ENCODE data around the gene PLEKHG4B. TPM values are rescaled to one million over a fixed set of nuclear protein-coding genes. Genes with fewer than 3 reads are reported as not detected.
A peak's percentile ranks its signal among the peaks of the same experiment; 100 is the strongest.
"Not testable (repeated sequence)": the region's sequence is repeated elsewhere in the genome, so short reads cannot be mapped to it uniquely, and the experiment has no call there.

The PLEKHG4B gene
- total RNA-seq, 1 experiment from 2014 or later, result 51.4 TPM

- no peak for TF ChIP-seq STAT6 (CRISPR knock-in tag; conservative IDR thresholded peaks at IDR 0.05; ENCODE audit: low read depth)
These were observed 72.3 kb downstream of the PLEKHG4B start (continued) for GRCh38 chr5:164244-164643.

DNA sequence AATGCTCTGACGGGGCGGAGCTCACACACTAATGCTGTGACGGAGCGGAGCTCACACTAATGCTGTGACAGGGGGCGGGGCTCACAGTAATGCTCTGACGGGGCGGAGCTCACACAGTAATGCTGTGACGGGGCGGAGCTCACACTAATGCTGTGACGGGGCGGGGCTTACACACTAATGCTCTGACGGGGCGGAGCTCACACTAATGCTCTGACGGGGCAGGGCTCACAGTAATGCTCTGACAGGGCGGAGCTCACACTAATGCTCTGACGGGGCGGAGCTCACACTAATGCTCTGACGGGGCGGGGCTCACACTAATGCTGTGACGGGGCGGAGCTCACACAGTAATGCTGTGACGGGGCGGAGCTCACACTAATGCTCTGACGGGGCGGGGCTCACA lies 72.8 kb downstream of the PLEKHG4B start:
- H3K4me3 Mint-ChIP-seq; H3K27ac Mint-ChIP-seq; H3K4me1 Mint-ChIP-seq; POLR2A ChIA-PET; H3K27me3 Mint-ChIP-seq (ENCODE audit: low read depth); ATAC-seq; CTCF ChIA-PET: not testable (repeated sequence)
- H3K9me3 Mint-ChIP-seq, result peaks cover 12% of the 10 kb centered on the region
- DNase-seq (ENCODE audit: low spot score), result peak; percentile 3
- H3K36me3 Mint-ChIP-seq, result peaks cover 34% of the 10 kb centered on the region

- peak; percentile 35 for DNase-seq (ENCODE audit: low spot score)
- no peak for ATAC-seq
- POLR2A ChIA-PET, result no interaction called here
- Mint-ChIP-seq H3K4me3 (no peak overlapping the region), H3K27ac (peak overlapping the region; percentile 53; the same call in 1 of the 2 replicates), H3K4me1 (no peaks in the 10 kb centered on the region), H3K36me3 (peaks cover 23% of the 10 kb centered on the region), H3K27me3 (ENCODE audit: low read depth) (no peaks in the 10 kb centered on the region), H3K9me3 (peaks cover 12% of the 10 kb centered on the region)
- CTCF ChIA-PET, result no interaction called here
- TF ChIP-seq KAT7 (CRISPR knock-in tag; IDR thresholded peaks at IDR 0.05; ENCODE audit: borderline replicate concordance) (no peak), CTCF (IDR thresholded peaks at IDR 0.05) (no peak), CBFB (CRISPR knock-in tag; IDR thresholded peaks at IDR 0.05; ENCODE audit: low read depth) (no peak)
These were observed 74.7 kb downstream of the PLEKHG4B start for GRCh38 chr5:166441-167372.

DNA sequence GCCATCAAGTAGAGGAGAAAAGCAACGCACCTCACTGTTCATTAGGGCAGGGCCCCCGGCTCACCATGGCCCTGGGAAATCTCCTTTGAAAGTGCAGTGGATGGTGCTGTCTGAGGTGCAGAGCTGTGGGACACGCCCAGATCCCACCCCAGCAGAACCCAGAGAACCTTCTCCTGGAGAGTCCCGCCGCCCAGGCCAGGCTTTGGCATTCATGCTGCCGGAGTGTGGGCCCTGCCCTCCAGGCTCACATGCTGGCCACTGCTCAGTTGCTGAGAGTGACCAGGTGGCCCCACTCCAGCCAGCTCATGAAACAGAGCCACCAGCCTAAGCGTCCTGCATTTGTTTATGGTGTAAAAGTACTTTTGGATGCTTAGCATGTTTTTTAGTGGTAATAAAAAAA lies 75.5 kb downstream of the PLEKHG4B start:
- Mint-ChIP-seq H3K4me1 (no peaks in the 10 kb centered on the region), H3K27me3 (ENCODE audit: low read depth) (no peaks in the 10 kb centered on the region), H3K4me3 (no peak overlapping the region), H3K9me3 (peaks cover 12% of the 10 kb centered on the region), H3K27ac (no peak overlapping the region), H3K36me3 (peaks cover 23% of the 10 kb centered on the region)
- no peak for TF ChIP-seq PRRX2 (CRISPR knock-in tag; IDR thresholded peaks at IDR 0.05)
- no peak for TF ChIP-seq GTF2I (CRISPR knock-in tag; conservative IDR thresholded peaks at IDR 0.05)
- no peak for TF ChIP-seq NFATC4 (CRISPR knock-in tag; IDR thresholded peaks at IDR 0.05)
- CTCF ChIA-PET, result interaction anchor here (2.3 kb wide), 1 partner anchor 21 kb away, joined by 9 read pairs; no protein-coding TSS in a partner anchor
- DNase-seq (ENCODE audit: low spot score) (peak; percentile 11), ATAC-seq (0 out of 2 replicates have a peak, but pooled peaks have one; percentile 10)
- POLR2A ChIA-PET, result no interaction called here

DNA sequence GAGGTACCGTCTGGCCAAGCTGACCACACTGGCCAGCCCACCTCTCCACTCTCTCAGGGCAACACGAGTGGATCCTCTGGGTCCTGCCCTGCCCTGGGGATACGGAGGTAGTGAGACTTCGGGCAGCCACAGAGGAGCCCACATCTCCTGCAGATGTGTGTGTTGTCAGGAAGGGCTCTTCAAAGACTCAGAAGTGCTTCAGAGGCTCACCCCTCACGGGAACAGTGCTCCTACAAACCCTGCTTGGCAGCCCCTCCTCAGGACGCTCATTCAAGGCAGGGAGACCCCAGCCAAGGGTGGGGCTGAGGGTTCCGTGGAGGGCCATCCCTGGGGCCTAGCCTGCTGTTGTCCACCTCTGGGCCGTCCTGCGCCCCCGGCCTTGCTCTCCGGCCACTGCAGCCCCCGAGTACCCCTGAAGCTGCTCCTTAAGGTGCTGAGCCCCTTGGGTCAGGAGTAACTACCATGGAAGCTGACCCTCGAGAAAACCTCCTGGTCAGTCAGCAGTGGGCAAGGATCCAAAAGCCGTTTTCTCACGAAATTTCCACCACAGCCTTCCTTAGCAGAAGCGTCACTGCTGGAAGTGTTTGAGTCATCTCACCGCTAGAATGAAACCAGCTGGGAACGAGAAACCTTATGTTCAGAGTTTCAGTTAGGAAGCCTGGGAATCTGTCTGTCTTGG lies 76.2 kb downstream of the PLEKHG4B start:
- ChIA-PET CTCF (interaction anchor here (2.3 kb wide), 1 partner anchor 20 kb away, joined by 9 read pairs; no protein-coding TSS in a partner anchor), POLR2A (no interaction called here)
- H3K36me3 Mint-ChIP-seq, result peaks cover 29% of the 10 kb centered on the region
- ATAC-seq (no peak), DNase-seq (ENCODE audit: low spot score) (peak; percentile 6)
- H3K4me3 Mint-ChIP-seq, result no peak overlapping the region
- H3K27ac Mint-ChIP-seq, result peak overlapping the region; percentile 55; the same call in 1 of the 2 replicates
- no peaks in the 10 kb centered on the region for H3K27me3 Mint-ChIP-seq (ENCODE audit: low read depth)
- peaks cover 12% of the 10 kb centered on the region for H3K9me3 Mint-ChIP-seq
- TF ChIP-seq SOX15 (CRISPR knock-in tag; IDR thresholded peaks at IDR 0.05) (no peak), NR3C1 (CRISPR knock-in tag; conservative IDR thresholded peaks at IDR 0.05; ENCODE audit: low read depth) (no peak), CREB1 (CRISPR knock-in tag; IDR thresholded peaks at IDR 0.05) (no peak), IRF2 (CRISPR knock-in tag; IDR thresholded peaks at IDR 0.05; ENCODE audit: borderline replicate concordance, low read depth) (no peak), JUN (CRISPR knock-in tag; IDR thresholded peaks at IDR 0.05) (no peak)
- TF ChIP-seq, protein P1, sequence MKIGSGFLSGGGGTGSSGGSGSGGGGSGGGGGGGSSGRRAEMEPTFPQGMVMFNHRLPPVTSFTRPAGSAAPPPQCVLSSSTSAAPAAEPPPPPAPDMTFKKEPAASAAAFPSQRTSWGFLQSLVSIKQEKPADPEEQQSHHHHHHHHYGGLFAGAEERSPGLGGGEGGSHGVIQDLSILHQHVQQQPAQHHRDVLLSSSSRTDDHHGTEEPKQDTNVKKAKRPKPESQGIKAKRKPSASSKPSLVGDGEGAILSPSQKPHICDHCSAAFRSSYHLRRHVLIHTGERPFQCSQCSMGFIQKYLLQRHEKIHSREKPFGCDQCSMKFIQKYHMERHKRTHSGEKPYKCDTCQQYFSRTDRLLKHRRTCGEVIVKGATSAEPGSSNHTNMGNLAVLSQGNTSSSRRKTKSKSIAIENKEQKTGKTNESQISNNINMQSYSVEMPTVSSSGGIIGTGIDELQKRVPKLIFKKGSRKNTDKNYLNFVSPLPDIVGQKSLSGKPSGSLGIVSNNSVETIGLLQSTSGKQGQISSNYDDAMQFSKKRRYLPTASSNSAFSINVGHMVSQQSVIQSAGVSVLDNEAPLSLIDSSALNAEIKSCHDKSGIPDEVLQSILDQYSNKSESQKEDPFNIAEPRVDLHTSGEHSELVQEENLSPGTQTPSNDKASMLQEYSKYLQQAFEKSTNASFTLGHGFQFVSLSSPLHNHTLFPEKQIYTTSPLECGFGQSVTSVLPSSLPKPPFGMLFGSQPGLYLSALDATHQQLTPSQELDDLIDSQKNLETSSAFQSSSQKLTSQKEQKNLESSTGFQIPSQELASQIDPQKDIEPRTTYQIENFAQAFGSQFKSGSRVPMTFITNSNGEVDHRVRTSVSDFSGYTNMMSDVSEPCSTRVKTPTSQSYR (CRISPR knock-in tag; IDR thresholded peaks at IDR 0.05), result no peak
- TF ChIP-seq, protein P2, sequence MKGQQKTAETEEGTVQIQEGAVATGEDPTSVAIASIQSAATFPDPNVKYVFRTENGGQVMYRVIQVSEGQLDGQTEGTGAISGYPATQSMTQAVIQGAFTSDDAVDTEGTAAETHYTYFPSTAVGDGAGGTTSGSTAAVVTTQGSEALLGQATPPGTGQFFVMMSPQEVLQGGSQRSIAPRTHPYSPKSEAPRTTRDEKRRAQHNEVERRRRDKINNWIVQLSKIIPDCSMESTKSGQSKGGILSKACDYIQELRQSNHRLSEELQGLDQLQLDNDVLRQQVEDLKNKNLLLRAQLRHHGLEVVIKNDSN (CRISPR knock-in tag; IDR thresholded peaks at IDR 0.05), result no peak
- no peaks in the 10 kb centered on the region for H3K4me1 Mint-ChIP-seq

Measured in WTC11 (cell line).